ENCODE results near the gene ADAMTSL3.

The ADAMTSL3 gene

GRCh38 chr15:83999396-84000135, 345.6 kb downstream of the ADAMTSL3 start:
- TF ChIP-seq MAX (IDR thresholded peaks at IDR 0.05) (no peak), USF1 (IDR thresholded peaks at IDR 0.05) (no peak), CEBPB (IDR thresholded peaks at IDR 0.05) (no peak), EP300 (IDR thresholded peaks at IDR 0.05; ENCODE audit: borderline replicate concordance) (no peak), TAF1 (IDR thresholded peaks at IDR 0.05; ENCODE audit: low read depth) (no peak), RAD21 (IDR thresholded peaks at IDR 0.05; ENCODE audit: low read depth) (no peak), TEAD4 (IDR thresholded peaks at IDR 0.05) (no peak), TCF12 (IDR thresholded peaks at IDR 0.05; ENCODE audit: low read depth) (no peak), YY1 (IDR thresholded peaks at IDR 0.05; ENCODE audit: low read depth) (no peak), ZBTB7A (IDR thresholded peaks at IDR 0.05; ENCODE audit: low read depth) (no peak), CREB1 (IDR thresholded peaks at IDR 0.05; ENCODE audit: low read depth) (no peak), REST (IDR thresholded peaks at IDR 0.05; ENCODE audit: low read depth) (no peak), FOXM1 (IDR thresholded peaks at IDR 0.05; ENCODE audit: borderline replicate concordance, low read depth) (no peak), EGR1 (IDR thresholded peaks at IDR 0.05) (no peak), NFIC (IDR thresholded peaks at IDR 0.05) (no peak)

GRCh38 chr15:84001037-84001436, 347.1 kb downstream of the ADAMTSL3 start:
- TF ChIP-seq RAD21 (IDR thresholded peaks at IDR 0.05; ENCODE audit: low read depth) (no peak), TCF12 (IDR thresholded peaks at IDR 0.05; ENCODE audit: low read depth) (no peak), CEBPB (IDR thresholded peaks at IDR 0.05) (no peak), NFIC (IDR thresholded peaks at IDR 0.05) (no peak), EP300 (IDR thresholded peaks at IDR 0.05; ENCODE audit: borderline replicate concordance) (no peak), ZBTB7A (IDR thresholded peaks at IDR 0.05; ENCODE audit: low read depth) (no peak), TAF1 (IDR thresholded peaks at IDR 0.05; ENCODE audit: low read depth) (no peak), FOXM1 (IDR thresholded peaks at IDR 0.05; ENCODE audit: borderline replicate concordance, low read depth) (no peak)

GRCh38 chr15:84001655-84002054, 347.7 kb downstream of the ADAMTSL3 start:
- TF ChIP-seq YY1 (IDR thresholded peaks at IDR 0.05; ENCODE audit: low read depth) (no peak), TCF12 (IDR thresholded peaks at IDR 0.05; ENCODE audit: low read depth) (no peak), TEAD4 (IDR thresholded peaks at IDR 0.05) (no peak), MAX (IDR thresholded peaks at IDR 0.05) (no peak), USF1 (IDR thresholded peaks at IDR 0.05) (no peak), CEBPB (IDR thresholded peaks at IDR 0.05) (no peak), ZBTB7A (IDR thresholded peaks at IDR 0.05; ENCODE audit: low read depth) (no peak), NFIC (IDR thresholded peaks at IDR 0.05) (no peak), RAD21 (IDR thresholded peaks at IDR 0.05; ENCODE audit: low read depth) (no peak), EP300 (IDR thresholded peaks at IDR 0.05; ENCODE audit: borderline replicate concordance) (no peak), EGR1 (IDR thresholded peaks at IDR 0.05) (no peak), TAF1 (IDR thresholded peaks at IDR 0.05; ENCODE audit: low read depth) (no peak), CREB1 (IDR thresholded peaks at IDR 0.05; ENCODE audit: low read depth) (no peak), REST (IDR thresholded peaks at IDR 0.05; ENCODE audit: low read depth) (no peak)

- TF ChIP-seq TEAD4 (IDR thresholded peaks at IDR 0.05) (no peak), EP300 (IDR thresholded peaks at IDR 0.05; ENCODE audit: borderline replicate concordance) (no peak), TCF12 (IDR thresholded peaks at IDR 0.05; ENCODE audit: low read depth) (no peak), NFIC (IDR thresholded peaks at IDR 0.05) (no peak), MAX (IDR thresholded peaks at IDR 0.05) (no peak), ZBTB7A (IDR thresholded peaks at IDR 0.05; ENCODE audit: low read depth) (no peak), CREB1 (IDR thresholded peaks at IDR 0.05; ENCODE audit: low read depth) (no peak), TAF1 (IDR thresholded peaks at IDR 0.05; ENCODE audit: low read depth) (no peak), CEBPB (IDR thresholded peaks at IDR 0.05) (no peak)
These were observed 350.0 kb downstream of the ADAMTSL3 start for GRCh38 chr15:84003791-84004503.

GRCh38 chr15:84006421-84006820, 352.5 kb downstream of the ADAMTSL3 start:
- TF ChIP-seq CREB1 (IDR thresholded peaks at IDR 0.05; ENCODE audit: low read depth) (no peak), CEBPB (IDR thresholded peaks at IDR 0.05) (no peak), NFIC (IDR thresholded peaks at IDR 0.05) (no peak), YY1 (IDR thresholded peaks at IDR 0.05; ENCODE audit: low read depth) (no peak), ZBTB7A (IDR thresholded peaks at IDR 0.05; ENCODE audit: low read depth) (no peak), EGR1 (IDR thresholded peaks at IDR 0.05) (no peak), USF1 (IDR thresholded peaks at IDR 0.05) (no peak), RAD21 (IDR thresholded peaks at IDR 0.05; ENCODE audit: low read depth) (no peak), TAF1 (IDR thresholded peaks at IDR 0.05; ENCODE audit: low read depth) (no peak), TEAD4 (IDR thresholded peaks at IDR 0.05) (no peak), MAX (IDR thresholded peaks at IDR 0.05) (no peak), REST (IDR thresholded peaks at IDR 0.05; ENCODE audit: low read depth) (no peak)
